Measurements from ENCODE around the gene VPS9D1.
"Not testable (repeated sequence)": the region's sequence is repeated elsewhere in the genome, so short reads cannot be mapped to it uniquely, and the experiment has no call there.

Gene VPS9D1

GRCh38 chr16:89697161-89697615 is 23.5 kb downstream of the VPS9D1 start:
- DNase-seq (ENCODE audit: low read depth), result no peak
- TF ChIP-seq, protein P1, sequence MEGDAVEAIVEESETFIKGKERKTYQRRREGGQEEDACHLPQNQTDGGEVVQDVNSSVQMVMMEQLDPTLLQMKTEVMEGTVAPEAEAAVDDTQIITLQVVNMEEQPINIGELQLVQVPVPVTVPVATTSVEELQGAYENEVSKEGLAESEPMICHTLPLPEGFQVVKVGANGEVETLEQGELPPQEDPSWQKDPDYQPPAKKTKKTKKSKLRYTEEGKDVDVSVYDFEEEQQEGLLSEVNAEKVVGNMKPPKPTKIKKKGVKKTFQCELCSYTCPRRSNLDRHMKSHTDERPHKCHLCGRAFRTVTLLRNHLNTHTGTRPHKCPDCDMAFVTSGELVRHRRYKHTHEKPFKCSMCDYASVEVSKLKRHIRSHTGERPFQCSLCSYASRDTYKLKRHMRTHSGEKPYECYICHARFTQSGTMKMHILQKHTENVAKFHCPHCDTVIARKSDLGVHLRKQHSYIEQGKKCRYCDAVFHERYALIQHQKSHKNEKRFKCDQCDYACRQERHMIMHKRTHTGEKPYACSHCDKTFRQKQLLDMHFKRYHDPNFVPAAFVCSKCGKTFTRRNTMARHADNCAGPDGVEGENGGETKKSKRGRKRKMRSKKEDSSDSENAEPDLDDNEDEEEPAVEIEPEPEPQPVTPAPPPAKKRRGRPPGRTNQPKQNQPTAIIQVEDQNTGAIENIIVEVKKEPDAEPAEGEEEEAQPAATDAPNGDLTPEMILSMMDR (IDR thresholded peaks at IDR 0.05; ENCODE audit: low read length, missing control alignments), result no peak
- no peak overlapping the region for H3K4me3 ChIP-seq (replicated peaks; ENCODE audit: low read depth, low read length)

GRCh38 chr16:89696670-89697128 is 24.0 kb downstream of the VPS9D1 start:
- TF ChIP-seq, protein P1 (IDR thresholded peaks at IDR 0.05; ENCODE audit: low read length, missing control alignments), result no peak
- no peak for DNase-seq (ENCODE audit: low read depth)
- H3K4me3 ChIP-seq (replicated peaks; ENCODE audit: low read depth, low read length), result no peak overlapping the region

DNA sequence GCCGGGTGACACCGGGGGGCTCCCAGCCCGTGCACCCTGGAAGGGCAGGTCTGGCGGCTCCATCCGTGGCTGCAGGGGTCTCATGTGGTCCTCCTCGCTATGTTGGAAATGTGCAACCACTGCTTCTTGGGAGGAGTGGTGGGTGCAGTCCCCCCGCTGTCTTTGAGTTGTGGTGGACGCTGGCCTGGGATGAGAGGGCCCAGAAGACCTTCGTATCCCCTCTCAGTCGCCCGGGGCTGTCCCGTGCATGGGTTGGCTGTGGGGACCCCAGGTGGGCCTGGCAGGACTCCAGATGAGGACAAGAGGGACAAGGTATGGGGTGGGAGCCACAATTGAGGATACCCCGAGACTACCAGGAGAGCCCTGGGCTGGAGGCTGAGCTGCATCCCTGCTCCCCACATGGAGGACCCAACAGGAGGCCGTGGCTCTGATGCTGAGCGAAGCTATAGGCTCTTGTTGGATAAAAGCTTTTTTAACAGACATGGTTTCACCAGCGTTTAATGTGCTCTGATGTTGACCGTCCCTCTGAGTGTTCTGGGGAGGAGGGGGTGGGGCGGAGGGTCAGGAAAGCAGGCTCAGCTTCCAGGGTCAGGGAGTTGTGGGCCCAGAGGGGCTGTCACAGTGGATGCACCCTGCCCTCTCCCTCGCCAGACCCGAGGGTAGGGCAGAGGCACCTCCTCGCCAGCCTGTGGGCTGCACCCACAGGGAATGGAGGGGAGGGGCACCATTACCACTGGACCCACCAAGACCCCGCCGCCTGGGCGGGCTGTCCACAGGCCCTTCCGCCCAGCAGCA is 24.6 kb downstream of the VPS9D1 start:
- no peak for DNase-seq (ENCODE audit: low read depth)
- H3K4me3 ChIP-seq (replicated peaks; ENCODE audit: low read depth, low read length), result no peak overlapping the region
- TF ChIP-seq, protein P1 (IDR thresholded peaks at IDR 0.05; ENCODE audit: low read length, missing control alignments), result no peak

DNA sequence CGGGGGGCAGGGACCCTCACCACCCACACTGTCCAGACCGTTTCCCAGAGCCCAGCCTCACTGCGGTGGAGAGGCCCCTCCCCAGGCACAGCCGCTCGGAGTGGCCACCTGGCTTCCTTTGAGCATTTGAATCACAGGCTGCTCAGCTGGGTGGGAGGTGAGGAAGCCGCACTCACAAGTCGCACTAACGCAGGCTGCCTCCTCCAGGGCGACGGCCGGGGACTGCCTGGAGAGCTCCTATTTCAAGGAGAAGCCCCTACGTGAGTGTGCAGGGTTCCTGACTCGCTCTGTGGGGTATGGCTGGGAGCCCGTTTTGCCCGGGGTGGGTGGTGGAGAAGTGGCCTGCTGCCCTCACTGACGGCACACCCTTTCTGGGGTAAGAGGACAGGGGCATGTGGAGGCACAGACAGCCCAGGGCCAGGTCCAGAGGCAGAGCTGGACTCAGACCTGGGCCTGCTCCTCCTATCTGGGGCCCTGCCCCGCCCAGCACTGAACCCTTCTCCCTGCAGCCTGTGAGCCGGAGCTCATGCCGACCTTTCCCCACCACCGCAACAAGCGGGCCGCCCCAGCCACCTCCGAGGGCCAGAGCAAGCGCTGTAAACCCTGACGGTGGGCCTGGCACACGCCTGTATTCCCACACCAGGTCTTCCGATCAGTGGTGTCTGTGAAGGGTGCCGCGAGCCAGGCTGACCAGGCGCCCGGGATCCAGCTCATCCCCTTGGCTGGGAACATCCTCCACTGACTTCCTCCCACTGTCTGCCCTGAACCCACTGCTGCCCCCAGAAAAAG is 25.4 kb downstream of the VPS9D1 start:
- H3K4me3 ChIP-seq (replicated peaks; ENCODE audit: low read depth, low read length), result no peak overlapping the region
- no peak for DNase-seq (ENCODE audit: low read depth)
- TF ChIP-seq, protein P1 (IDR thresholded peaks at IDR 0.05; ENCODE audit: low read length, missing control alignments), result no peak

GRCh38 chr16:89694784-89695085 is 26.0 kb downstream of the VPS9D1 start:
- not testable (repeated sequence) for DNase-seq (ENCODE audit: low read depth); H3K4me3 ChIP-seq (replicated peaks; ENCODE audit: low read depth, low read length)

DNA sequence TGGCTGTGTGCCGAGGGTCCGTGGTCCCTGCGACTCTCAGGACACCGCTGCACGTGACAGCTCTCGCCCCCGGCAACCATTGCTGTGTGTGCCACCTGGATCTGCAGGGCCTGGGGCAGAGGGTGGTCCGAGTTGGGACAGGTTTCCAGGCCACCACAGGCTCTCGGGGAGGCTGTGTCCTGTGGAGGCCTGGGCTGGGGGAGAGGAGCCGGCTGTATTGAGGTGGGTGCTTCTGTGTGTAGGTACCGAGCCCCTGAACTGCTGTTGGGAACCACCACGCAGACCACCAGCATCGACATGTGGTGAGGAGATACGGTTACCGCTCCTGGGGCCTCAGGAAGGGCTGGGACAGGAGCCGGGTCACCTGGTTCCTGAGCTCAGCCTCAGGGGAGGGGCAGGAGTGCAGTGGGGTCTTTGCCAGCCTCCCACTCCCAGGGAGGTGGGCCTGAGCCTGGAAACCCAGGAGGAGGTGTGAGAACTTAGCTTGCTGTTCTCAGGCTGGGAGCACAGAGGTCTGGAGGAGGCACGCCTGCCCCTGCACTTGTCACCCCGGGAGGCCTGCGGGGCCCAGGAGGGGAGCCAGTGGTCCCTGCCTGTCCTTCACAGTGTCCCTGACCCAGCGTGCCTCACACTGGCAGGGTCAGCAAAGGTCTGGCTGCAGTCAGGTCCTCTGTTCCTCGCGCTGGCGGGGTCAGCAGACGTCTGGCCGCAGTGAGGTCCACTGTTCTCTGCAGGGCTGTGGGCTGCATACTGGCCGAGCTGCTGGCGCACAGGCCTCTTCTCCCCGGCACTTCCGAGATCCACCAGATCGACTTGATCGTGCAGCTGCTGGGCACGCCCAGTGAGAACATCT is 26.5 kb downstream of the VPS9D1 start:
- TF ChIP-seq, protein P1 (IDR thresholded peaks at IDR 0.05; ENCODE audit: low read length, missing control alignments), result no peak
- H3K4me3 ChIP-seq (replicated peaks; ENCODE audit: low read depth, low read length), result no peak overlapping the region
- DNase-seq (ENCODE audit: low read depth), result no peak

DNA sequence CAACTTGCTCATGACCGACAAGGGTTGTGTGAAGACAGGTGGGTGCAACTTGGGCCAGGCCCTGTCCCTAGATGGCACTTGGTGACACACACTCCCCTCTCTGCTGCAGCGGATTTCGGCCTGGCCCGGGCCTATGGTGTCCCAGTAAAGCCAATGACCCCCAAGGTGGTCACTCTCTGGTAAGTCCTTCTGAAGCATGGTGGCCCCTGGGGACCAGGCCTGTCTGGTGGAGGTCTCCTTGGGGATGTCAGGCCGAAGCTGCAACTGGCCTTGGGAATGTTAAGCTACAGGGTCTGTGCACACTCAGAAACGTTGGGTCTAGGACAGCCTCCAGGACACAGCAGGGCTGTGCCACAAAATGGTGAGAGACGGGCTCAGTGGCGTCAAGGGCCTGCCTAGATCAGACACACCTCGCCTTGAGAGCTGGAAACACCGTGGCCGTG is 27.4 kb downstream of the VPS9D1 start:
- TF ChIP-seq, protein P1 (IDR thresholded peaks at IDR 0.05; ENCODE audit: low read length, missing control alignments), result no peak
- no peak overlapping the region for H3K4me3 ChIP-seq (replicated peaks; ENCODE audit: low read depth, low read length)
- DNase-seq (ENCODE audit: low read depth), result no peak
